K562 (cell line): Measurements from ENCODE around the gene TAF5. TPM values are rescaled to one million over a fixed set of nuclear protein-coding genes. Genes with fewer than 3 reads are reported as not detected.

Experiments
- ATAC-seq: fragments of 200-7000 bp; cut with Tn5 transposase; 3 replicates; pipeline ENCODE4 v1.9.1; 2020; ENCODE audit warnings: moderate library complexity
- BruUV-seq: library from RNA; stranded (reverse); fragments of 400-500 nt; replicated peaks from 2 replicates; lab custom pipeline; 2021; lab: Mats Ljungman, UMichigan
- CTCF ChIA-PET: fragments of 300-600 bp; formaldehyde crosslinking; extraction: SDS; loops from one replicate; lab custom pipeline; 2021; ENCODE audit warnings: low intra/inter-chr PET ratio; lab: Yijun Ruan, JAX
- POLR2A ChIA-PET: fragments of 300-600, 350-650 bp; sonication (Branson Sonifier 250); formaldehyde crosslinking; extraction: SDS; loops from one replicate; lab custom pipeline; 2021; ENCODE audit warnings: antibody characterized with exemption, inconsistent platforms; lab: Yijun Ruan, JAX
- DNase-seq, 4 experiments: peaks; one replicate each; pipeline versions ENCODE4 v3.0.0 to v3.0.0-alpha.2; 2011 to 2018; ENCODE audit warnings: low spot score in 3 of 4, mixed read lengths in 3 of 4; ENCODE audit errors: extremely low read depth in 1 of 4
- FAIRE-seq: peaks from 2 replicates; lab custom pipeline; 2011; peaks lifted over from hg19 to GRCh38; lab: Jason Lieb, UNC
- H2AFZ ChIP-seq: 2 replicates; pipeline ENCODE4 v1.6.0; 2011; ENCODE audit warnings: low read depth, low read length, control low read depth, inconsistent platforms
- H3K27ac ChIP-seq: fragments of 200-600 bp; 3 replicates; pipeline ENCODE4 v1.8.0; 2011; ENCODE audit warnings: low read depth, mild to moderate bottlenecking, control low read depth, inconsistent platforms, low read length, moderate library complexity, mixed read lengths; ENCODE audit errors: extremely low read depth
- H3K27me3 ChIP-seq, 2 experiments: fragments of 300-600 bp in 1 of 2; 2 replicates in 1 of 2; 3 replicates in 1 of 2; pipeline versions ENCODE4 v1.6.0 to v1.8.0; 2011; ENCODE audit warnings: inconsistent platforms in 2 of 2, low read length in 2 of 2, mild to moderate bottlenecking in 1 of 2, mixed read lengths in 1 of 2, moderate library complexity in 1 of 2; ENCODE audit not compliant: control insufficient read depth in 2 of 2, insufficient read depth in 2 of 2
- H3K36me3 ChIP-seq: fragments of 300-600 bp; 3 replicates; pipeline ENCODE4 v1.8.0; 2011; ENCODE audit warnings: mild to moderate bottlenecking, low read length, inconsistent platforms; ENCODE audit not compliant: control insufficient read depth, insufficient read depth
- H3K4me1 ChIP-seq, 2 experiments: fragments of 200-600 bp in 1 of 2; replicated peaks in 1 of 2; 2 replicates in 1 of 2; 3 replicates in 1 of 2; pipeline versions ENCODE4 v1.5.1 to v1.8.0; 2011; ENCODE audit warnings: inconsistent platforms in 2 of 2, low read length in 2 of 2, mild to moderate bottlenecking in 1 of 2, mixed read lengths in 1 of 2, moderate library complexity in 1 of 2; ENCODE audit not compliant: control insufficient read depth in 2 of 2, insufficient read depth in 2 of 2
- H3K4me2 ChIP-seq: 2 replicates; pipeline ENCODE4 v1.6.1; 2011; ENCODE audit warnings: low read length, control low read depth, inconsistent platforms, mixed read lengths; ENCODE audit not compliant: insufficient read depth
- H3K4me3 ChIP-seq: fragments of 200-600 bp; sonication (generic), shearing (Covaris generic); 2 replicates; pipeline ENCODE4 v1.5.1; 2016; ENCODE audit warnings: control low read depth, inconsistent platforms
- H3K79me2 ChIP-seq: fragments of 200-600 bp; 3 replicates; pipeline ENCODE4 v1.8.0; 2011; ENCODE audit warnings: low read length, inconsistent platforms; ENCODE audit not compliant: control insufficient read depth, insufficient read depth
- H3K9ac ChIP-seq, 2 experiments: 2 replicates each; pipeline versions ENCODE4 v1.6.0 to v1.6.1; 2011; ENCODE audit warnings: low read depth in 2 of 2, low read length in 2 of 2, control low read depth in 1 of 2, inconsistent platforms in 1 of 2, mild to moderate bottlenecking in 1 of 2, mixed read lengths in 1 of 2; ENCODE audit not compliant: insufficient read depth in 1 of 2
- H3K9me1 ChIP-seq: one replicate; pipeline ENCODE4 v1.6.0; 2011; ENCODE audit warnings: inconsistent platforms, mild to moderate bottlenecking, low read length, moderate library complexity; ENCODE audit not compliant: control insufficient read depth, insufficient read depth
- H3K9me3 ChIP-seq: replicated peaks from 2 replicates; pipeline ENCODE4 v1.5.1; 2011; ENCODE audit warnings: low read depth, low read length, inconsistent platforms; ENCODE audit not compliant: control insufficient read depth, insufficient read depth
- H4K20me1 ChIP-seq: replicated peaks from 2 replicates; pipeline ENCODE4 v1.6.1; 2011; ENCODE audit warnings: low read length, inconsistent platforms, mixed read lengths; ENCODE audit not compliant: control insufficient read depth, insufficient read depth
- THRAP3 ChIP-seq: fragments of 450-650 bp; IDR thresholded peaks from 2 replicates; pipeline ENCODE4 v1.6.1; 2016; ENCODE audit warnings: mild to moderate bottlenecking, inconsistent platforms, borderline replicate concordance
- ZBTB12 ChIP-seq: fragments of 250-450 bp; sonication (Bioruptor Pico); IDR thresholded peaks from 2 replicates; pipeline ENCODE4 v1.4.0; 2020
- ZNF184 ChIP-seq: sonication (generic); formaldehyde crosslinking; IDR thresholded peaks from 2 replicates; pipeline ENCODE4 v1.5.0; 2020; ENCODE audit warnings: missing genetic modification reagents
- in situ Hi-C: fragments of 300-500 bp; cut with MboI; formaldehyde crosslinking; loops from 4 replicates; pipeline ENCODE4 v1.15.0; 2018; ENCODE audit warnings: inconsistent platforms, mixed read lengths
- intact Hi-C: fragments of 100-400 bp; cut with micrococcal nuclease; formaldehyde crosslinking; loops from 2 replicates; pipeline ENCODE4 v1.14.2; 2022
- polyA plus RNA-seq, 8 experiments: library from polyadenylated mRNA; depleted of rRNA in 4 of 8; stranded (reverse) in 5 of 8; unstranded in 3 of 8; fragments of >200 nt; fragmentation: Nextera tagmentation in 2 of 8; fragmentation: Illumina TruSeq in 1 of 8; extraction: Ambion mirVana in 2 of 8; extraction: Trizol in 1 of 8; gene quantifications; 2 replicates each; pipeline versions ENCODE4 v1.2.1 to v1.2.3, GENCODE V29; 2011 to 2014; ENCODE audit warnings: inconsistent platforms in 1 of 8, missing spikeins in 1 of 8
- total RNA-seq, 7 experiments: library from RNA; depleted of rRNA in 6 of 7; stranded (reverse); fragments of >200 nt in 6 of 7; fragmentation: Illumina TruSeq in 2 of 7; extraction: Trizol in 2 of 7; gene quantifications; 2 replicates each; pipeline versions ENCODE4 v1.2.1 to v1.2.3, GENCODE V29; 2011 to 2021; ENCODE audit warnings: low replicate concordance in 1 of 7
- TF ChIP-seq, protein P1 (sequence below): sonication (generic); formaldehyde crosslinking; IDR thresholded peaks from 2 replicates; pipeline ENCODE4 v1.8.0; 2022; ENCODE audit warnings: mild to moderate bottlenecking, missing genetic modification reagents
- TF ChIP-seq, protein P2 (sequence below): fragments of 450-650 bp; IDR thresholded peaks from 2 replicates; pipeline ENCODE4 v1.7.0; 2016; ENCODE audit warnings: borderline replicate concordance

Gene TAF5
- total and polyA plus RNA-seq, 9 of the 15 experiments (the other 6 are each of a cell fraction or from before 2014, with no cell fraction given): 4.2 to 11.9 (median 9.3) TPM

- in situ Hi-C loops (no loop called here), intact Hi-C loops (no loop called here)
- DNase-seq (no peak), ATAC-seq (no peak), FAIRE-seq (no peak)
- H3K9ac ChIP-seq: no peak overlapping the region
- TF ChIP-seq THRAP3 (no peak), ZBTB12 (CRISPR knock-in tag) (no peak), ZNF184 (no peak)
- TF ChIP-seq, protein P1, sequence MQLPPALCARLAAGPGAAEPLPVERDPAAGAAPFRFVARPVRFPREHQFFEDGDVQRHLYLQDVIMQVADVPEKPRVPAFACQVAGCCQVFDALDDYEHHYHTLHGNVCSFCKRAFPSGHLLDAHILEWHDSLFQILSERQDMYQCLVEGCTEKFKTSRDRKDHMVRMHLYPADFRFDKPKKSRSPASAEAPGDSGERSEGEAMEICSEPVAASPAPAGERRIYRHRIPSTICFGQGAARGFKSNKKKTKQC (CRISPR knock-in tag): no peak
- TF ChIP-seq, protein P2, sequence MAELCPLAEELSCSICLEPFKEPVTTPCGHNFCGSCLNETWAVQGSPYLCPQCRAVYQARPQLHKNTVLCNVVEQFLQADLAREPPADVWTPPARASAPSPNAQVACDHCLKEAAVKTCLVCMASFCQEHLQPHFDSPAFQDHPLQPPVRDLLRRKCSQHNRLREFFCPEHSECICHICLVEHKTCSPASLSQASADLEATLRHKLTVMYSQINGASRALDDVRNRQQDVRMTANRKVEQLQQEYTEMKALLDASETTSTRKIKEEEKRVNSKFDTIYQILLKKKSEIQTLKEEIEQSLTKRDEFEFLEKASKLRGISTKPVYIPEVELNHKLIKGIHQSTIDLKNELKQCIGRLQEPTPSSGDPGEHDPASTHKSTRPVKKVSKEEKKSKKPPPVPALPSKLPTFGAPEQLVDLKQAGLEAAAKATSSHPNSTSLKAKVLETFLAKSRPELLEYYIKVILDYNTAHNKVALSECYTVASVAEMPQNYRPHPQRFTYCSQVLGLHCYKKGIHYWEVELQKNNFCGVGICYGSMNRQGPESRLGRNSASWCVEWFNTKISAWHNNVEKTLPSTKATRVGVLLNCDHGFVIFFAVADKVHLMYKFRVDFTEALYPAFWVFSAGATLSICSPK: no peak
- H3K36me3 ChIP-seq: peaks cover 62% of the 10 kb centered on the region
- H2AFZ ChIP-seq: no peak overlapping the region
- H3K4me2 ChIP-seq: no peak overlapping the region
- no peaks in the 10 kb centered on the region for H3K27me3 ChIP-seq
- H4K20me1 ChIP-seq: no peaks in the 10 kb centered on the region
- H3K9me1 ChIP-seq: no peaks in the 10 kb centered on the region
- H3K4me1 ChIP-seq: no peaks in the 10 kb centered on the region
- no peak overlapping the region for H3K27ac ChIP-seq
- ChIA-PET CTCF (interaction anchor here (0.8 to 2.3 kb wide), 2 partner anchors 417 to 606 kb away, joined by 3 to 8 read pairs; no protein-coding TSS in a partner anchor), POLR2A (no interaction called here)
- no peak overlapping the region for H3K4me3 ChIP-seq
- BruUV-seq: no TSS peak
- no peaks in the 10 kb centered on the region; the same call in 1 of the 2 replicates for H3K9me3 ChIP-seq
- H3K79me2 ChIP-seq: no peaks in the 10 kb centered on the region; the same call in 2 of the 3 replicates
Observed at GRCh38 chr10:103334567-103334966, 33.2 kb upstream of the TAF5 start.
